Measurements from ENCODE around the gene NAV1. TPM values are rescaled to one million over a fixed set of nuclear protein-coding genes. Genes with fewer than 3 reads are reported as not detected.

The NAV1 gene
- total and polyA plus RNA-seq, 2 donors (not counting 3 experiments of a cell fraction or from before 2014, with no cell fraction given): 19.9 to 138 TPM

DNA sequence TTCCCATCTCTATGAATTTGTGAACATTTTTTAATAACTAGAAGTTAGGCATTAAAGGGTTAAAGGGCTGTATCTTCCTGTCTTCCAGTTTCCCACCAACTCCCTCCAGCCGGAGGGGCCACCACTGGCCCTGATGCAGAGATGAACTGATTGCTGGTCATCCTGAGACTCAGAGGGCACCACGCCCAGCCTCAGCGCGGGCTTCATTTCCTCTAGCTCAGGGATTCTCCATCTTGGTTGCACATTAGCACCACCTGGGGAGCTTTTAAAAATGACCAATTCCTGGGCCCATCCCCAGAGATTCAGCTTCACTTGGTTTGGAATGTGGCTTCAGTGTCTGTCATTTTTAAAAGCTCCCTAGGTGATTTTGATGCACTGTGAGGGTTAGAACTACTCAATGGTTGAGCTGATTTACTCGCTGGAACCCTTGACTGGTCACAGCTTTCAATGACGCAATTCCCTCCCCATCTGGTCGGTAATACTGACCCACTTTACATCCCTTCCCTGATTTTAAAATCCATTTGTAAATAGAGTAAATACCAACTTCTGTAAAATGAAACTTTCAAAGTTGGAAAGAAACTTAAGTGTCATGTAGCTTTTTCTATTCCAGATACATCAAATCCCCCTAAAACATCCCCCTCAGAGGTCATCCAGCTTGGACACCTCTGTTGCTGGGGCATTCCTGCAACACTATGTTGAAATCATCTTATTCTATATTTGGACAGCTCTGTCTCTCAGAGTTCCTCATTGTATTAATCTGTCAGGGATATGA lies 5.1 kb downstream of the NAV1 start:
- Histone ChIP-seq H3K27me3 (ENCODE audit: control insufficient read depth in 2 of 2, insufficient read depth in 2 of 2, low read length in 2 of 2) (no peaks in the 10 kb centered on the region), H4K20me1 (replicated peaks; ENCODE audit: control insufficient read depth, extremely low read depth, insufficient read depth, low read length) (no peaks in the 10 kb centered on the region), H3K79me2 (ENCODE audit: control insufficient read depth, insufficient read depth, low read length) (peaks cover 96% of the 10 kb centered on the region), H3K9me1 (replicated peaks; ENCODE audit: control insufficient read depth, extremely low read depth, insufficient read depth, low read length) (no peaks in the 10 kb centered on the region), H3K36me3 (ENCODE audit: control insufficient read depth in 2 of 2, extremely low read depth in 1 of 2, insufficient read depth in 2 of 2, low read length in 2 of 2) (no peaks in the 10 kb centered on the region), H3K9me3 (replicated peaks; ENCODE audit: control insufficient read depth, insufficient read depth, low read length) (no peaks in the 10 kb centered on the region), H3K4me1 (ENCODE audit: control insufficient read depth, extremely low read depth, insufficient read depth, low read length) (peaks cover 41% of the 10 kb centered on the region), H3K4me3 (replicated peaks in 1 of 3; ENCODE audit: insufficient read depth in 1 of 3, low read depth in 1 of 3, low read length in 3 of 3) (no peak overlapping the region), H3K9ac (replicated peaks; ENCODE audit: extremely low read depth, insufficient read depth, low read length) (no peak overlapping the region), H2AFZ (ENCODE audit: low read depth, low read length) (no peak overlapping the region), H3K4me2 (ENCODE audit: insufficient read depth, low read length) (peak overlapping the region; percentile 82), H3K27ac (ENCODE audit: insufficient read depth, low read depth, low read length) (no peak overlapping the region)
- intact Hi-C loops (cut with micrococcal nuclease) (no loop called here), dilution Hi-C loops (cut with MboI; ENCODE audit: extremely low pct_ligation_motif_present, low sequenced_read_pairs) (no loop called here)
- ChIA-PET CTCF (interaction anchor here (1.0 to 1.5 kb wide), 3 partner anchors 11 to 249 kb away, joined by 3 to 5 read pairs (median 4); no protein-coding TSS in a partner anchor), POLR2A (no interaction called here)
- DNase-seq (ENCODE audit: low read depth, low spot score) (no peak), FAIRE-seq (peak; percentile 26)
- no TSS peak for BruUV-seq (replicated peaks)
- no peak for TF ChIP-seq FOS (IDR thresholded peaks at IDR 0.05; ENCODE audit: borderline replicate concordance, insufficient read depth, low read length)
- TF ChIP-seq, protein P1, sequence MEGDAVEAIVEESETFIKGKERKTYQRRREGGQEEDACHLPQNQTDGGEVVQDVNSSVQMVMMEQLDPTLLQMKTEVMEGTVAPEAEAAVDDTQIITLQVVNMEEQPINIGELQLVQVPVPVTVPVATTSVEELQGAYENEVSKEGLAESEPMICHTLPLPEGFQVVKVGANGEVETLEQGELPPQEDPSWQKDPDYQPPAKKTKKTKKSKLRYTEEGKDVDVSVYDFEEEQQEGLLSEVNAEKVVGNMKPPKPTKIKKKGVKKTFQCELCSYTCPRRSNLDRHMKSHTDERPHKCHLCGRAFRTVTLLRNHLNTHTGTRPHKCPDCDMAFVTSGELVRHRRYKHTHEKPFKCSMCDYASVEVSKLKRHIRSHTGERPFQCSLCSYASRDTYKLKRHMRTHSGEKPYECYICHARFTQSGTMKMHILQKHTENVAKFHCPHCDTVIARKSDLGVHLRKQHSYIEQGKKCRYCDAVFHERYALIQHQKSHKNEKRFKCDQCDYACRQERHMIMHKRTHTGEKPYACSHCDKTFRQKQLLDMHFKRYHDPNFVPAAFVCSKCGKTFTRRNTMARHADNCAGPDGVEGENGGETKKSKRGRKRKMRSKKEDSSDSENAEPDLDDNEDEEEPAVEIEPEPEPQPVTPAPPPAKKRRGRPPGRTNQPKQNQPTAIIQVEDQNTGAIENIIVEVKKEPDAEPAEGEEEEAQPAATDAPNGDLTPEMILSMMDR (IDR thresholded peaks at IDR 0.05; ENCODE audit: extremely low read depth in 1 of 2, insufficient read depth in 1 of 2, low read depth in 1 of 2, low read length in 2 of 2): no peak
- no peak for TF ChIP-seq GATA2 (IDR thresholded peaks at IDR 0.05; ENCODE audit: insufficient read depth, insufficient read length, low read depth, low read length)
- no peak for TF ChIP-seq POLR2A (IDR thresholded peaks at IDR 0.05; ENCODE audit: low read depth, low read length)
- no peak for TF ChIP-seq JUN (IDR thresholded peaks at IDR 0.05; ENCODE audit: borderline replicate concordance, insufficient read depth, insufficient read length, low read depth)
- no peak for TF ChIP-seq POLR2AphosphoS5 (IDR thresholded peaks at IDR 0.05; ENCODE audit: insufficient read depth, low read depth, low read length)
- TF ChIP-seq MYC (IDR thresholded peaks at IDR 0.05; ENCODE audit: low read depth, low read length): no peak
- TF ChIP-seq EZH2 (IDR thresholded peaks at IDR 0.05; ENCODE audit: borderline replicate concordance, low read depth, low read length, severe bottlenecking): no peak
- TF ChIP-seq, protein P2, sequence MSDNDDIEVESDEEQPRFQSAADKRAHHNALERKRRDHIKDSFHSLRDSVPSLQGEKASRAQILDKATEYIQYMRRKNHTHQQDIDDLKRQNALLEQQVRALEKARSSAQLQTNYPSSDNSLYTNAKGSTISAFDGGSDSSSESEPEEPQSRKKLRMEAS (IDR thresholded peaks at IDR 0.05; ENCODE audit: insufficient read depth, insufficient read length): no peak
